Smooth muscle cell (in vitro differentiated cells): ENCODE measurements around the gene METTL3. TPM values are rescaled to one million over a fixed set of nuclear protein-coding genes. Genes with fewer than 3 reads are reported as not detected.

Experiments
- DNase-seq: peaks from one replicate; lab custom pipeline; 2025; ENCODE audit not compliant: unreplicated experiment; lab: John Stamatoyannopoulos, UW
- H2AFZ ChIP-seq: fragments of 200-600 bp; sonication (generic); 2 replicates; pipeline ENCODE4 v1.6.0; 2016; ENCODE audit warnings: antibody characterized with exemption, low read depth, mild to moderate bottlenecking
- H3F3A ChIP-seq: fragments of 200-600 bp; sonication (generic); 2 replicates; pipeline ENCODE4 v1.6.0; 2017; ENCODE audit warnings: antibody characterized with exemption, low read depth
- H3K27ac ChIP-seq: fragments of 200-600 bp; sonication (generic); 2 replicates; pipeline ENCODE4 v1.5.1; 2016; ENCODE audit warnings: low read depth, mild to moderate bottlenecking
- H3K27me3 ChIP-seq: fragments of 200-600 bp; sonication (generic); 2 replicates; pipeline ENCODE4 v1.6.1; 2016; ENCODE audit warnings: low read depth, mild to moderate bottlenecking
- H3K36me3 ChIP-seq: fragments of 200-600 bp; sonication (generic); 2 replicates; pipeline ENCODE4 v1.5.1; 2016; ENCODE audit warnings: low read depth
- H3K4me1 ChIP-seq: fragments of 200-600 bp; sonication (generic); 2 replicates; pipeline ENCODE4 v1.5.1; 2016; ENCODE audit warnings: low read depth
- H3K4me2 ChIP-seq: fragments of 200-600 bp; sonication (generic); 2 replicates; pipeline ENCODE4 v1.6.0; 2016; ENCODE audit warnings: mild to moderate bottlenecking
- H3K4me3 ChIP-seq: fragments of 200-600 bp; sonication (generic); 2 replicates; pipeline ENCODE4 v1.5.1; 2016; ENCODE audit warnings: mild to moderate bottlenecking
- H3K79me2 ChIP-seq: fragments of 200-600 bp; sonication (generic); 2 replicates; pipeline ENCODE4 v1.6.0; 2016; ENCODE audit warnings: low read depth, mild to moderate bottlenecking
- H3K9ac ChIP-seq: fragments of 200-600 bp; sonication (generic); 2 replicates; pipeline ENCODE4 v1.6.0; 2016; ENCODE audit warnings: low read depth
- H3K9me3 ChIP-seq: fragments of 200-600 bp; sonication (generic); replicated peaks from 2 replicates; pipeline ENCODE4 v1.5.1; 2016; ENCODE audit warnings: low read depth
- H4K20me1 ChIP-seq: fragments of 200-600 bp; sonication (generic); 2 replicates; pipeline ENCODE4 v1.6.0; 2016; ENCODE audit warnings: low read depth
- CTCF ChIP-seq: fragments of 200-600 bp; sonication (generic); IDR thresholded peaks from 2 replicates; pipeline ENCODE4 v1.5.1; 2017; ENCODE audit warnings: borderline replicate concordance, mild to moderate bottlenecking, antibody characterized with exemption; ENCODE audit not compliant: insufficient read depth, poor library complexity, severe bottlenecking
- WGBS: methylation state at CpG from one replicate; pipeline ENCODE4 v1.1.7; 2016; ENCODE audit warnings: low lambda C conversion rate; 5-methylcytosine and 5-hydroxymethylcytosine counted together
- polyA plus RNA-seq: library from polyadenylated mRNA; unstranded; fragments of >200 nt; fragmentation: Nextera tagmentation; extraction: Ambion mirVana; gene quantifications from 2 replicates; pipeline ENCODE4 v1.2.1, GENCODE V29; 2016
- total RNA-seq: library from RNA; depleted of rRNA; stranded (reverse); fragments of >200 nt; gene quantifications from 2 replicates; pipeline ENCODE4 v1.2.3, GENCODE V29; 2014

Gene METTL3
- total and polyA plus RNA-seq, 2 experiments from 2014 or later: 25.5 to 37.6 TPM

- WGBS: 98% methylated on average over 2 of the region's 2 CpGs
- no peak for TF ChIP-seq CTCF
- H4K20me1 ChIP-seq: no peaks in the 10 kb centered on the region
- H3K9me3 ChIP-seq: no peaks in the 10 kb centered on the region
- H3K4me3 ChIP-seq: no peak overlapping the region
- H3K36me3 ChIP-seq: peaks cover 29% of the 10 kb centered on the region
- no peak overlapping the region for H3K27ac ChIP-seq
- H3K4me1 ChIP-seq: no peaks in the 10 kb centered on the region
- H3K9ac ChIP-seq: no peak overlapping the region
- H3F3A ChIP-seq: peaks cover 17% of the 10 kb centered on the region
- no peak overlapping the region for H3K4me2 ChIP-seq
- no peak overlapping the region for H2AFZ ChIP-seq
- H3K79me2 ChIP-seq: no peaks in the 10 kb centered on the region
- no peak for DNase-seq
- H3K27me3 ChIP-seq: no peaks in the 10 kb centered on the region
Measured at GRCh38 chr14:21496453-21496852, 14.7 kb downstream of the METTL3 start.

GRCh38 chr14:21494902-21495762, 16.0 kb downstream of the METTL3 start:
- Histone ChIP-seq H3K27ac (peak overlapping the region; percentile 23), H3K4me3 (no peak overlapping the region), H3K4me1 (no peaks in the 10 kb centered on the region), H3K9ac (no peak overlapping the region), H3K9me3 (no peaks in the 10 kb centered on the region), H4K20me1 (no peaks in the 10 kb centered on the region), H3K79me2 (no peaks in the 10 kb centered on the region), H3K27me3 (no peaks in the 10 kb centered on the region), H2AFZ (no peak overlapping the region), H3K4me2 (no peak overlapping the region), H3F3A (peaks cover 10% of the 10 kb centered on the region), H3K36me3 (peaks cover 40% of the 10 kb centered on the region)
- 75% methylated on average over 2 of the region's 2 CpGs for WGBS
- DNase-seq: no peak
- TF ChIP-seq CTCF: no peak

- Histone ChIP-seq H2AFZ (no peak overlapping the region), H3K9ac (no peak overlapping the region), H3K4me3 (no peak overlapping the region), H3K27me3 (no peaks in the 10 kb centered on the region), H3K36me3 (peaks cover 22% of the 10 kb centered on the region), H3K4me2 (no peak overlapping the region), H4K20me1 (peaks cover 24% of the 10 kb centered on the region), H3K9me3 (no peaks in the 10 kb centered on the region), H3K79me2 (peaks cover 22% of the 10 kb centered on the region), H3K4me1 (no peaks in the 10 kb centered on the region), H3F3A (no peaks in the 10 kb centered on the region), H3K27ac (no peak overlapping the region)
- no peak for TF ChIP-seq CTCF
- no peak for DNase-seq
- 94% methylated on average over 1 of the region's 1 CpG for WGBS
Measured at GRCh38 chr14:21486640-21487087, 24.5 kb downstream of the METTL3 start.
